ENCODE measurements around the gene NWD2.

DNA sequence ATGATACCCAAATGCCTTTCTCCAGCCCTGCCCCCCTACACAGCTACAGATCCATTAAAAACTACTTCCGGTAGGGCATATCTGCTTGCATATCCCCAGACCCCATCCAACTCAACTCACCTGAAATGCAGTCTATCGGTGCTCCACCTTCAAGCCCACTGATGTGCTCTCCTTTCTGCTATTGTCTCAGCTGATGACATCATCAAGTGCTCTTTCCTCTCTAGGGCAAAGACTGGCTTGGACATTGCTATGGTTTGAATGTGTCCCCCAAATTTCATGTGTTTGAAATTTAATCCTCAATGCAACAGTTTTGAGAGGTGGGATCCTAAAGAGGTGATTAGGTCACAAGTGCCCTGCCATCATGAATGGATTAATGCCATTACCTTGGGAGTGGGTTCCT lies 229.3 kb downstream of the NWD2 start:
- TF ChIP-seq, protein P1, sequence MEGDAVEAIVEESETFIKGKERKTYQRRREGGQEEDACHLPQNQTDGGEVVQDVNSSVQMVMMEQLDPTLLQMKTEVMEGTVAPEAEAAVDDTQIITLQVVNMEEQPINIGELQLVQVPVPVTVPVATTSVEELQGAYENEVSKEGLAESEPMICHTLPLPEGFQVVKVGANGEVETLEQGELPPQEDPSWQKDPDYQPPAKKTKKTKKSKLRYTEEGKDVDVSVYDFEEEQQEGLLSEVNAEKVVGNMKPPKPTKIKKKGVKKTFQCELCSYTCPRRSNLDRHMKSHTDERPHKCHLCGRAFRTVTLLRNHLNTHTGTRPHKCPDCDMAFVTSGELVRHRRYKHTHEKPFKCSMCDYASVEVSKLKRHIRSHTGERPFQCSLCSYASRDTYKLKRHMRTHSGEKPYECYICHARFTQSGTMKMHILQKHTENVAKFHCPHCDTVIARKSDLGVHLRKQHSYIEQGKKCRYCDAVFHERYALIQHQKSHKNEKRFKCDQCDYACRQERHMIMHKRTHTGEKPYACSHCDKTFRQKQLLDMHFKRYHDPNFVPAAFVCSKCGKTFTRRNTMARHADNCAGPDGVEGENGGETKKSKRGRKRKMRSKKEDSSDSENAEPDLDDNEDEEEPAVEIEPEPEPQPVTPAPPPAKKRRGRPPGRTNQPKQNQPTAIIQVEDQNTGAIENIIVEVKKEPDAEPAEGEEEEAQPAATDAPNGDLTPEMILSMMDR (IDR thresholded peaks at IDR 0.05; ENCODE audit: low read depth, low read length, poor library complexity, severe bottlenecking): no peak
- TF ChIP-seq EZH2phosphoT487 (IDR thresholded peaks at IDR 0.05; ENCODE audit: borderline replicate concordance, low read length): no peak
